Activated CD4-positive, alpha-beta T cell treated with anti-CD3 and anti-CD28 coated beads, Interleukin-2, Interleukin-6, amounts not matched to agents 100 ng/mL and 50 ng/mL, durations not matched to agents 16 hours and 8 hours (primary cell): Measurements from ENCODE around the gene SESTD1.
A peak's percentile ranks its signal among the peaks of the same experiment; 100 is the strongest.

Experiments used
- DNase-seq: peaks from one replicate; pipeline ENCODE4 v3.0.0-alpha.2; 2020

SESTD1 gene

DNA sequence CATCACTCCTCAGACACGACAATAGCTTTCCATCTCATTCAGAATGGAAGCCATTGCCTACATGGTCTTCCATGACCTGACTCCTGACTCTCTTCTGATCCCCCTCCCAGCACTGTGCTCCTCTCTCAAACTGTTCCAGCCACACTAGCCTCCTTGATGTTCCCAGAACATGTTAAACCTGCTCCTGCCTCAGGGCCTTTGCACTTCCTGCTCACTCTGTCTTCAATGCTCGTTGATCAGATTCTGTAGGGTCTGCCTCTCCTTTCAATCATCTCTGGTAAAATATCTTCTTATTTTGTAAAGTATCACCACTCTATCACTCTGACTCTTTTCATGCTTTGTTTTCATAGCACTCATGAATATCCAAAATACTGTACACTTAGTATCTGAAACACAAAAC is 84.9 kb downstream of the SESTD1 start:
- DNase-seq, result no peak

DNA sequence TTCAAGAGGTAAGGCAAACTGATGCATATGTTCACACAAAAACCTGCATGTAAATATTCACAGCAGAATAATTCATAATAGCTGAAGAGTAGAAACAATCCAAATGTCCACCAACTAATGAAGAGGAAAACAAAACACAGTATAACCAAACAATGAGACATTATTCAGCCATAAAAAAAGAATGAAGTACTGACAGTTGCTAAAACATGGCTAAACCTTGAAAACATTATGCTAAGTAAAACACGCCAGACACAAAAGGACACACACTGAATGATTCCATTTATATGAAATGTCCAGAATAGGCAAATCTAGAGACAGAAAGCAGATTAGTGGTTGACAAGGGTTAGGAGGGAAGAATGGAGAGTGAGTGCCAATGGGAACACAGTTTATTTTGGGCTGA is 86.9 kb downstream of the SESTD1 start:
- DNase-seq, result no peak

DNA sequence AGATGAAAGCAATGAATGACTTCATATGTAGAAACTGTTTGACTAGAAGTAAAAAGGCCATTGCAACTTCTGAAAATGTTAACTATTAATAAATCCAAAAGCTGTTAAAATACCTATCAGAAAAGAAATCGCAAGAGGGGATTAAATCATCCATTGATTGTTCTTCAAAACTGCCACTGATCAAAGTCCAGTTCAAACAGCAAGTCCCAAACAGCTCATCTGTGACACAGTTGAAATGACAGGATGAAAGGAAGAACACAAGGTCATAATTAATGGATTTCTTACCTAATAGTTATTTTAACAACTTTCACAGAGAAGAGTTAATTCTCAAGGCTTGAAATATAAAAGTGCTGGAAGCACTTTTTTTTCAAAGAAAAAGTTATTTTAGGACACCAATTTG is 90.4 kb downstream of the SESTD1 start:
- DNase-seq, result no peak

DNA sequence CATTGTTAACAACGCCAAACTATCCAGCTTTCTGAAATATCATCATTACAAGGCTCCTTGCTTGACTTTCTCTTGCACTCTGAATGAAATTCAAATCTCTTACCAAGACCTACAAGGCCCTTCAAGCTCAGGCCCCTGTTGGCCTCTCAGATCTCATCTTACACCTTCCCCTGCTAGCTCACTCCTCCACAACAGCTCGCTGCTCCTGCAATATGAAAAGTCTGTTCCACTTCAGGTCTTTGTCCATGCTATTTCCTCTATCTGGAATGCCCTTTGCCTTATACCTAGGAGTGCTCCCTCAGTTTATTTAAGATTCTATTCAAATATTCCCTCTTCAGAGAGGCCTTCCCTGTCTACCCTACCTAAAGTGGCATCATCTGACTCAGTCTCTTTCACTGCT is 91.7 kb downstream of the SESTD1 start:
- DNase-seq, result no peak

GRCh38 chr2:179171371-179171770 is 93.3 kb downstream of the SESTD1 start:
- DNase-seq, result no peak

- DNase-seq, result no peak
Measured at GRCh38 chr2:179170901-179171300, 93.7 kb downstream of the SESTD1 start.

- DNase-seq, result no peak
Measured at GRCh38 chr2:179165356-179166000, 99.2 kb downstream of the SESTD1 start.

- DNase-seq, result no peak
Measured at GRCh38 chr2:179141206-179141605, 123.4 kb downstream of the SESTD1 start.

- DNase-seq, result peak; percentile 3
Measured at GRCh38 chr2:179140571-179140970, 124.1 kb downstream of the SESTD1 start.

DNA sequence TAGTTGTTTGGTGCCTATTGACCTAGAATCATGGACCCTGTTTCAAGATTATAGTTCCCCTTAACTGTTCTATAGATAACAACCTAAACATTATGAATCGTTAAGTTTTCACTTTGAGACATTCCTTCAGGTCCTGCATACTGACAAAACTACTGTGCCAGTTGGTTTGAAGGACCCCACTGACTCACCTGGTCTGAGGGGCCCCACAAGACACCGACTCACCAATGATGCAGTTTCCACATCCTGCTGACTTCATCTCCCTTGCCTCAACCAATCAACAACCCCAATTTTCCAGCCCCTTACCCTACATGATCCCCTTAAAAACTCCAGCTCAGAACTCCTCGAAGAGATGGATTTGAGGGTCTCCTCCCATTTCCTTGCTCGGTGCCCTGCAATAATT is 125.1 kb downstream of the SESTD1 start:
- DNase-seq, result peak; percentile 14

GRCh38 chr2:179137200-179137759 is 127.4 kb downstream of the SESTD1 start:
- no peak for DNase-seq

GRCh38 chr2:179133016-179133415 is 131.6 kb downstream of the SESTD1 start:
- DNase-seq, result no peak

GRCh38 chr2:179132076-179132475 is 132.6 kb downstream of the SESTD1 start:
- no peak for DNase-seq

GRCh38 chr2:179130560-179130959 is 134.1 kb downstream of the SESTD1 start:
- DNase-seq, result no peak

DNA sequence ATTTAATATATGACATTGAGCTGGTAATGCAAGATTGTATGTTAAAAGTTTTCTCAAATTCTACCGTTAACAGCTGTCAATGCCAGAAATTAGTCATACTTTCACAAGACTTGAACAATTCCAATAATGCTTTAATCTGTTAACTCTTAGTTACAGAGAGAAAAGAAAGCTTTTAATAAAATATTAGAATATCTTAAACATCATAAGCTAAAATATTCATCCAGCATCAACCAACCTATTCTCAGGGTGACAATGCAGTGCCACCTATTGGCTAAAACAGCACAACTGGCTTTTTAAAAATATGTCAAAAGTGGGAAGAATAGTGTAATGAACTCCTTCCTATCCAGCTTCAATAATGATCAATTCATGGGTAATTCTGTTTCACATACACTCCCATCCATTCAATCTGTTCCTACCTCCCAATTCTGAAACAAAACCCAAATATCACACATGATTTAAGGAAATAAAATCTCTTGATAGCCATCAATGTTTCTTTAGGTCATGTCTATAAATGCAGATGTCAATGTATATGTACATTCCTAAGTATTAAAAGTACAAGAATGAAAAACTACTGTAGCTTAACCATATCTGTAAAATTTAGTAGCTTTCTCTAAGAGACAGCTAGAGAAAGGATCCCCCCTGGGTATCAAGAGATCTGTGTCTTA is 134.9 kb downstream of the SESTD1 start:
- DNase-seq, result peak; percentile 21

GRCh38 chr2:179125404-179125803 is 139.2 kb downstream of the SESTD1 start:
- no peak for DNase-seq

GRCh38 chr2:179124282-179124681 is 140.3 kb downstream of the SESTD1 start:
- no peak for DNase-seq

GRCh38 chr2:179123272-179123662 is 141.4 kb downstream of the SESTD1 start:
- no peak for DNase-seq

- DNase-seq, result peak; percentile 52
Measured at GRCh38 chr2:179107737-179108136, 156.9 kb downstream of the SESTD1 start.

DNA sequence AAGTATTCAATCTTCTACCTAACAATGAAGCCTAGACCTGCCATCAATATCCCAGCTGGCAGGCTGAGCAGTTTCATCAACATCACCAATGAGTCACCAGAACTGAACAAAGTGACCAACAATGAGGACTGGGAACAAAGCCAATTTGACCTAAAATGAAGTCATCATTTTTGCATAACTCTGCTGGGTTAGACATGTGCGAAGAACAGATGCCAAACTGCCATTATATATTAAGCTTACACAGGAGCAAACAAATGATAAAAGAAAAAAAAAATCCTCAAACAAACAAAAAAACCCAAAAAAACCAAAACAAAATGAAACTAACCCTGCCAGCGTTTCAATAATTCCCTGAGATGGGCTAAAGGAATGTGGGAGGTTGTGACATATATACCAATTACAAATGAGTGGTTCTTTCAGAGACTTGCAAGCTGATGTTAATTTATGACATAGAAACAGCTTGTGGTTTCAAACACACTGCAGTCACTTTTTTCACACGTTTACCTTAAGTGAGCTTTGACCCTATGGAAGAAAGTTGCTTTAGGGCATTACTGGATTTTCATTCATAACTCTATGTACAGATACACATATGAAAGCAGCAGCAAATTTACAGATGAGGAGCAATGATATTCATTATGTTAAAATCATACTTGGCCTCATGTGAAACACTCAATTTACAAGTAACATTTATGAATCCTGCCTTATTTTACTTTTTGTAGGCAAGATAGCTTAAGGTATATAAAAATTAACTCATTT is 157.8 kb downstream of the SESTD1 start:
- DNase-seq, result peak; percentile 18

GRCh38 chr2:179106342-179106675 is 158.3 kb downstream of the SESTD1 start:
- no peak for DNase-seq

GRCh38 chr2:179104736-179105135 is 159.9 kb downstream of the SESTD1 start:
- no peak for DNase-seq

GRCh38 chr2:179098080-179098689 is 166.4 kb downstream of the SESTD1 start:
- DNase-seq, result no peak

- DNase-seq, result no peak
Measured at GRCh38 chr2:179097131-179097530, 167.5 kb downstream of the SESTD1 start.
